Measurements from ENCODE around the gene LELP1.

The LELP1 gene

GRCh38 chr1:153246825-153247224 lies 43.6 kb downstream of the LELP1 start:
- Histone ChIP-seq H3K9me3 (replicated peaks; ENCODE audit: insufficient read depth, low read length) (no peaks in the 10 kb centered on the region), H3K9ac (ENCODE audit: low read length) (no peak overlapping the region), H4K20me1 (ENCODE audit: insufficient read depth, low read length) (no peaks in the 10 kb centered on the region), H3K4me1 (ENCODE audit: low read length) (no peaks in the 10 kb centered on the region), H2AFZ (ENCODE audit: low read length) (no peak overlapping the region), H3K4me3 (ENCODE audit: low read length) (no peak overlapping the region), H3K27me3 (replicated peaks; ENCODE audit: insufficient read depth, low read length) (no peaks in the 10 kb centered on the region), H3K27ac (ENCODE audit: low read length) (no peak overlapping the region), H3F3A (ENCODE audit: insufficient read depth, low read length) (no peaks in the 10 kb centered on the region), H3K36me3 (replicated peaks; ENCODE audit: insufficient read depth, low read length) (no peaks in the 10 kb centered on the region), H3K9me2 (replicated peaks; ENCODE audit: insufficient read depth, low read length) (no peaks in the 10 kb centered on the region), H3K4me2 (ENCODE audit: low read depth, low read length) (no peak overlapping the region), H3K79me2 (ENCODE audit: low read length) (no peaks in the 10 kb centered on the region)
- no peak for DNase-seq
- TF ChIP-seq, protein P1, sequence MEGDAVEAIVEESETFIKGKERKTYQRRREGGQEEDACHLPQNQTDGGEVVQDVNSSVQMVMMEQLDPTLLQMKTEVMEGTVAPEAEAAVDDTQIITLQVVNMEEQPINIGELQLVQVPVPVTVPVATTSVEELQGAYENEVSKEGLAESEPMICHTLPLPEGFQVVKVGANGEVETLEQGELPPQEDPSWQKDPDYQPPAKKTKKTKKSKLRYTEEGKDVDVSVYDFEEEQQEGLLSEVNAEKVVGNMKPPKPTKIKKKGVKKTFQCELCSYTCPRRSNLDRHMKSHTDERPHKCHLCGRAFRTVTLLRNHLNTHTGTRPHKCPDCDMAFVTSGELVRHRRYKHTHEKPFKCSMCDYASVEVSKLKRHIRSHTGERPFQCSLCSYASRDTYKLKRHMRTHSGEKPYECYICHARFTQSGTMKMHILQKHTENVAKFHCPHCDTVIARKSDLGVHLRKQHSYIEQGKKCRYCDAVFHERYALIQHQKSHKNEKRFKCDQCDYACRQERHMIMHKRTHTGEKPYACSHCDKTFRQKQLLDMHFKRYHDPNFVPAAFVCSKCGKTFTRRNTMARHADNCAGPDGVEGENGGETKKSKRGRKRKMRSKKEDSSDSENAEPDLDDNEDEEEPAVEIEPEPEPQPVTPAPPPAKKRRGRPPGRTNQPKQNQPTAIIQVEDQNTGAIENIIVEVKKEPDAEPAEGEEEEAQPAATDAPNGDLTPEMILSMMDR (IDR thresholded peaks at IDR 0.05; ENCODE audit: low read length), result no peak
- no peak for TF ChIP-seq EZH2 (optimal IDR thresholded peaks at IDR 0.05; ENCODE audit: low read depth, low read length)
- no peak for TF ChIP-seq EZH2phosphoT487 (IDR thresholded peaks at IDR 0.05; ENCODE audit: low read length)

DNA sequence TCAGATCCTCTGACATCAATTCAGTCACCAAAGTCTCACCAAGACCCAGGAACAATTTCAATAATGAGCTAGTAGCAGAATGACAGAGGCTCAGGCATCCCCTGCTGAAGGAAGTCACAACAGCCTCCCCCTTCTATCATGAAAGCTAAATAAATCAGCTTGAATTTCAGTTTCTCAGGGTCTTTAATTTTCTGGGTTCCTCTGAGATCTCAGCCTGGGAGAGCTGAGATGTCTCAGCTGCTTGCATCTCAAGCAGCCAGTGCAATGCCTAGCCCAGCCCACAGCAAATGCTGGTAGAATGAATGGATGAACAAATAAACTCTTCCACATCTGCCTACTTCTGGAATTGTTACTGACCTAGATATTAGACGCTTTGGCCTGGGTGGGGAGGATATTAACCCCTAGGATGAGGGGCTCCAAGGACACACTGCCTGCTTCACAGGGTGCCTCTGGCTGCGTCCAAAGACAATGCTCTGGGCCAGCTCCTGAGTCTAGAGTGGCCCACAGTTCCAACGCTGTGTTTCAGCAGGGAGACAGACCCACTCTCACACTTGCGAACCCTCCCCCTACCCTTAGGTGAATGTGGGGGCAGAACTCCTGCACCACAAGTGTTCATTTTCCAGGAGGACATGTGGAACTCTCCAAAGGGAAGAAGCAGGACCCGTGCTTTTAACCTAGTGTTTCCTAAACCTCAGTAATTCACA lies 45.1 kb downstream of the LELP1 start:
- Histone ChIP-seq H3K27ac (ENCODE audit: low read length) (no peak overlapping the region), H3K27me3 (replicated peaks; ENCODE audit: insufficient read depth, low read length) (no peaks in the 10 kb centered on the region), H4K20me1 (ENCODE audit: insufficient read depth, low read length) (no peaks in the 10 kb centered on the region), H3K4me1 (ENCODE audit: low read length) (peaks cover 3% of the 10 kb centered on the region), H3F3A (ENCODE audit: insufficient read depth, low read length) (peaks cover 1% of the 10 kb centered on the region; the same call in 1 of the 2 replicates), H3K9ac (ENCODE audit: low read length) (no peak overlapping the region), H3K79me2 (ENCODE audit: low read length) (no peaks in the 10 kb centered on the region), H3K9me3 (replicated peaks; ENCODE audit: insufficient read depth, low read length) (no peaks in the 10 kb centered on the region), H3K4me2 (ENCODE audit: low read depth, low read length) (no peak overlapping the region), H3K4me3 (ENCODE audit: low read length) (no peak overlapping the region), H2AFZ (ENCODE audit: low read length) (no peak overlapping the region), H3K36me3 (replicated peaks; ENCODE audit: insufficient read depth, low read length) (no peaks in the 10 kb centered on the region), H3K9me2 (replicated peaks; ENCODE audit: insufficient read depth, low read length) (no peaks in the 10 kb centered on the region)
- DNase-seq, result no peak
- TF ChIP-seq EZH2 (optimal IDR thresholded peaks at IDR 0.05; ENCODE audit: low read depth, low read length) (no peak), EZH2phosphoT487 (IDR thresholded peaks at IDR 0.05; ENCODE audit: low read length) (no peak)
- TF ChIP-seq, protein P1 (IDR thresholded peaks at IDR 0.05; ENCODE audit: low read length), result no peak

DNA sequence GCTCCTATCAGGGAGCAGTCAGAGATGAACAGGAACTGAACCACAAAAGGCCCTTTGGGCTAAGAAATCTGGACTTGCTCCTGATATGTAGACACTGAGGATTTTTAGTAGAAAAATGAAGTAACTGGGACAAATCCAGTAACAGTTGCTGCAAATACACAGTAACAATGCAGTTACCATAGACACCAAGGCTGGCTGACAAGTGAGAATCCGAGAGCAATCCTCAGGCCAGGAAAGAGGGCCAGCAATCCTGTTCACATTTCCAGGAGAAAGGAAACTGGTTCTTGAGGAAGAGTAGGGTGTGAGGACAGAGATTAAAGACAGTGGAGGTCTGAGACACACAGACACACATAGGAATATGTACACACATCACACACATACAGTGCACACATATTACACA lies 46.9 kb downstream of the LELP1 start:
- no peak overlapping the region for H3K4me2 ChIP-seq (ENCODE audit: low read depth, low read length)
- H3K79me2 ChIP-seq (ENCODE audit: low read length), result no peaks in the 10 kb centered on the region
- no peak overlapping the region for H3K27ac ChIP-seq (ENCODE audit: low read length)
- no peaks in the 10 kb centered on the region for H3K27me3 ChIP-seq (replicated peaks; ENCODE audit: insufficient read depth, low read length)
- H3K4me1 ChIP-seq (ENCODE audit: low read length), result peaks cover 12% of the 10 kb centered on the region
- no peaks in the 10 kb centered on the region for H3K36me3 ChIP-seq (replicated peaks; ENCODE audit: insufficient read depth, low read length)
- DNase-seq, result no peak
- no peaks in the 10 kb centered on the region for H3K9me2 ChIP-seq (replicated peaks; ENCODE audit: insufficient read depth, low read length)
- no peak overlapping the region for H2AFZ ChIP-seq (ENCODE audit: low read length)
- no peaks in the 10 kb centered on the region for H4K20me1 ChIP-seq (ENCODE audit: insufficient read depth, low read length)
- TF ChIP-seq, protein P1 (IDR thresholded peaks at IDR 0.05; ENCODE audit: low read length), result no peak
- H3K9me3 ChIP-seq (replicated peaks; ENCODE audit: insufficient read depth, low read length), result no peaks in the 10 kb centered on the region
- H3K9ac ChIP-seq (ENCODE audit: low read length), result no peak overlapping the region
- peaks cover 9% of the 10 kb centered on the region; the same call in 1 of the 2 replicates for H3F3A ChIP-seq (ENCODE audit: insufficient read depth, low read length)
- no peak overlapping the region for H3K4me3 ChIP-seq (ENCODE audit: low read length)

All from MM.1S (cell line).